GM10266 (cell line): Measurements from ENCODE around the gene ADCY2.
"Not testable (repeated sequence)": the region's sequence is repeated elsewhere in the genome, so short reads cannot be mapped to it uniquely, and the experiment has no call there.

ENCODE experiments used
- DNase-seq: peaks from one replicate; pipeline ENCODE4 v3.0.0; 2012; ENCODE audit errors: extremely low spot score
- CTCF ChIP-seq: IDR thresholded peaks from 2 replicates; pipeline ENCODE4 v1.5.1; 2012; ENCODE audit warnings: mild to moderate bottlenecking, low read depth; ENCODE audit not compliant: control insufficient read depth, insufficient read depth; ENCODE audit errors: missing control alignments

The ADCY2 gene

GRCh38 chr5:7422316-7423106 is 26.6 kb downstream of the ADCY2 start:
- no peak for DNase-seq
- TF ChIP-seq CTCF = no peak

GRCh38 chr5:7423231-7423630 is 27.3 kb downstream of the ADCY2 start:
- not testable (repeated sequence) for DNase-seq

GRCh38 chr5:7425830-7426229 is 29.9 kb downstream of the ADCY2 start:
- no peak for TF ChIP-seq CTCF
- DNase-seq = no peak

- TF ChIP-seq CTCF = no peak
- no peak for DNase-seq
Measured at GRCh38 chr5:7426284-7426683, 30.3 kb downstream of the ADCY2 start.

GRCh38 chr5:7434914-7435313 is 39.0 kb downstream of the ADCY2 start:
- TF ChIP-seq CTCF = no peak
- DNase-seq = no peak

- TF ChIP-seq CTCF = no peak
- DNase-seq = no peak
Measured at GRCh38 chr5:7435503-7435902, 39.6 kb downstream of the ADCY2 start.

GRCh38 chr5:7436521-7436920 is 40.6 kb downstream of the ADCY2 start:
- no peak for DNase-seq
- TF ChIP-seq CTCF = no peak

GRCh38 chr5:7437836-7438235 is 41.9 kb downstream of the ADCY2 start:
- TF ChIP-seq CTCF = no peak
- no peak for DNase-seq
